ENCODE measurements around the gene CEP164. TPM values are rescaled to one million over a fixed set of nuclear protein-coding genes. Genes with fewer than 3 reads are reported as not detected.

The CEP164 gene
- total RNA-seq, 1 donor from 2014 or later, result 5.9 TPM

GRCh38 chr11:117303646-117304315 lies 23.9 kb upstream of the CEP164 start:
- intact Hi-C loops (cut with micrococcal nuclease), result no loop called here

GRCh38 chr11:117305145-117305544 lies 22.5 kb upstream of the CEP164 start:
- no peak overlapping the region for H3K4me3 ChIP-seq
- peaks cover 14% of the 10 kb centered on the region for H3K4me1 ChIP-seq
- peaks cover 5% of the 10 kb centered on the region for H3K36me3 ChIP-seq
- DNase-seq, result no peak
- no peaks in the 10 kb centered on the region for H3K27me3 ChIP-seq (ENCODE audit: low read depth)
- no peaks in the 10 kb centered on the region for H3K9me3 ChIP-seq (replicated peaks)
- TF ChIP-seq, protein P1, sequence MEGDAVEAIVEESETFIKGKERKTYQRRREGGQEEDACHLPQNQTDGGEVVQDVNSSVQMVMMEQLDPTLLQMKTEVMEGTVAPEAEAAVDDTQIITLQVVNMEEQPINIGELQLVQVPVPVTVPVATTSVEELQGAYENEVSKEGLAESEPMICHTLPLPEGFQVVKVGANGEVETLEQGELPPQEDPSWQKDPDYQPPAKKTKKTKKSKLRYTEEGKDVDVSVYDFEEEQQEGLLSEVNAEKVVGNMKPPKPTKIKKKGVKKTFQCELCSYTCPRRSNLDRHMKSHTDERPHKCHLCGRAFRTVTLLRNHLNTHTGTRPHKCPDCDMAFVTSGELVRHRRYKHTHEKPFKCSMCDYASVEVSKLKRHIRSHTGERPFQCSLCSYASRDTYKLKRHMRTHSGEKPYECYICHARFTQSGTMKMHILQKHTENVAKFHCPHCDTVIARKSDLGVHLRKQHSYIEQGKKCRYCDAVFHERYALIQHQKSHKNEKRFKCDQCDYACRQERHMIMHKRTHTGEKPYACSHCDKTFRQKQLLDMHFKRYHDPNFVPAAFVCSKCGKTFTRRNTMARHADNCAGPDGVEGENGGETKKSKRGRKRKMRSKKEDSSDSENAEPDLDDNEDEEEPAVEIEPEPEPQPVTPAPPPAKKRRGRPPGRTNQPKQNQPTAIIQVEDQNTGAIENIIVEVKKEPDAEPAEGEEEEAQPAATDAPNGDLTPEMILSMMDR (IDR thresholded peaks at IDR 0.05; ENCODE audit: borderline replicate concordance), result no peak
- intact Hi-C loops (cut with micrococcal nuclease), result no loop called here
- no peak overlapping the region for H3K27ac ChIP-seq (replicated peaks)

More at GRCh38 chr11:117303646-117304315, 23.9 kb upstream of the CEP164 start:
- Histone ChIP-seq H3K36me3 (peaks cover 5% of the 10 kb centered on the region), H3K4me1 (peaks cover 25% of the 10 kb centered on the region), H3K27me3 (ENCODE audit: low read depth) (no peaks in the 10 kb centered on the region), H3K9me3 (replicated peaks) (no peaks in the 10 kb centered on the region), H3K27ac (replicated peaks) (no peak overlapping the region), H3K4me3 (no peak overlapping the region)
- TF ChIP-seq, protein P1 (IDR thresholded peaks at IDR 0.05; ENCODE audit: borderline replicate concordance), result no peak
- DNase-seq, result no peak

DNA sequence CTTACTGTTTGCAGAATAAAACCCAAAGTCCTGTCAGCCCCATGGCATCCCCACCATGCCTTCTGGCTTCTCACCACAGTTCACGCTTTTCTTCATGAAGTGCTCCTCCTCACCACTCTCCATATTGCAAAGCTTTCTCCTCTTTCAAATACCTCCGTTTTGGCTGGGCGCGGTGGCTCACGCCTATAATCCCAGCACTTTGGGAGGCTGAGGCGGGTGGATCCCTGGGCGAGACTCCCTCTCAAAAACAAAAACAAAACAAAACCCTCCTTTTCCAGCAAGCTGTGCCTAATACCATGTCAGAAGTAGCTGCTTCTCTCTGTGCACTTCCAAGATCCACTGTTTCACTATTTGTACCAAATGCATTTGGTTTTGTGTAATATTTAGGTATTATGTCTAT lies 18.3 kb upstream of the CEP164 start:
- H3K27ac ChIP-seq (replicated peaks), result no peak overlapping the region
- H3K4me3 ChIP-seq, result no peak overlapping the region
- H3K9me3 ChIP-seq (replicated peaks), result no peaks in the 10 kb centered on the region
- no peak for DNase-seq
- H3K4me1 ChIP-seq, result peaks cover 6% of the 10 kb centered on the region
- no peaks in the 10 kb centered on the region for H3K27me3 ChIP-seq (ENCODE audit: low read depth)
- H3K36me3 ChIP-seq, result peaks cover 5% of the 10 kb centered on the region
- TF ChIP-seq, protein P1 (IDR thresholded peaks at IDR 0.05; ENCODE audit: borderline replicate concordance), result no peak
- intact Hi-C loops (cut with micrococcal nuclease), result no loop called here

- DNase-seq, result no peak
- Histone ChIP-seq H3K4me1 (peaks cover 29% of the 10 kb centered on the region), H3K4me3 (no peak overlapping the region), H3K9me3 (replicated peaks) (no peaks in the 10 kb centered on the region), H3K27ac (replicated peaks) (no peak overlapping the region), H3K36me3 (no peaks in the 10 kb centered on the region), H3K27me3 (ENCODE audit: low read depth) (no peaks in the 10 kb centered on the region)
- intact Hi-C loops (cut with micrococcal nuclease), result no loop called here
- TF ChIP-seq, protein P1 (IDR thresholded peaks at IDR 0.05; ENCODE audit: borderline replicate concordance), result no peak
These were observed 14.6 kb upstream of the CEP164 start for GRCh38 chr11:117313091-117313490.

DNA sequence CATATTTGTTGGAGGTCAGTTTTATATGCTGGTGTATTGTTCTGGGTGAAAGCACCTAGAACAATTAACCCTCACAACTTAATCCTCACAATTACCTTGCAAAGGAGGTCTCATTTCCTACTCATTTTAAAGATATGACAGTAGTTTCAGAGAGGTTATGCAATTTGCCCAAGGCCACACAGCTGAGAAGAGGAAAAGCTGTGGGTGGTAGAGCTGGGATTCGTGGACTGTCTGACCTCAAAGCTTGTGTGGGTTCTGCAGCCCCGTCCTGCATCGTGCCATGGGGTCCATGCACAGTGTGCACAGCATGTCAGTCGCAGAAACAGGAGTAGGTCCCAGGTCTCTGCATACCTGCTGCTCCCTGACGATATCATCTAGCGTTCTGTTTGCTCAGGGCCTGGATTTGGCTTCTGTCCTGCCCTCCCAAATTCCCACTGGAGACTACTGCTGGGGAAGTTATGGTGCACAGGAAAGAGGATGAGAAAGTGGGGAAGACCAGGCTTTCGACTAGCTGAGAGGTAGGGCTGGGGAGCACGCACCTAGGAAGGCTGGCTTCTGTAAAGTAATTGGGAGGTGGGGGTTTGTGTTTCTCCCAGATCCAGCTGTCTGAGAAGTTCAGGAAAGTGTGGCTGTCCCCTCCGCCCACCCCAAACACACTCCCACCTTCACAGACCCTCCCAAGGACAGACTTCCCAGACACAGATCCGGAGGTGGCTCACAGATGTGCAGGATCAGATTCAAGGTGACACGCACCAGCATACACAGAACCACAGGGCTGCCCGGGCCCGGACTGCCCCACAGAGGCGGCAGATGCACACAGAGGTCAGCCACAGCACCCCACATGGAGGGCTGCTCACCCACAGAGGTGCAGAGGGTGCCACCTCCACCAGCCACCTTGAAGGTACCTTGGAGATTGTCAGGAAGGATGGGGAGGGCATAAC lies 13.6 kb upstream of the CEP164 start:
- no peak for DNase-seq
- intact Hi-C loops (cut with micrococcal nuclease), result no loop called here
- Histone ChIP-seq H3K27ac (replicated peaks) (no peak overlapping the region), H3K9me3 (replicated peaks) (no peaks in the 10 kb centered on the region), H3K27me3 (ENCODE audit: low read depth) (no peaks in the 10 kb centered on the region), H3K36me3 (no peaks in the 10 kb centered on the region), H3K4me3 (peak overlapping the region; percentile 80), H3K4me1 (peaks cover 29% of the 10 kb centered on the region)
- TF ChIP-seq, protein P1 (IDR thresholded peaks at IDR 0.05; ENCODE audit: borderline replicate concordance), result no peak

All from left ventricle myocardium inferior (tissue), 1 donor.